COR-L47 (cell line): Measurements from ENCODE around the gene EIF4H.
A peak's percentile ranks its signal among the peaks of the same experiment; 100 is the strongest.
"Not testable (repeated sequence)": the region's sequence is repeated elsewhere in the genome, so short reads cannot be mapped to it uniquely, and the experiment has no call there.

Experiments
- DNase-seq: peaks from one replicate; lab custom pipeline; 2025; lab: John Stamatoyannopoulos, UW

Gene EIF4H

DNA sequence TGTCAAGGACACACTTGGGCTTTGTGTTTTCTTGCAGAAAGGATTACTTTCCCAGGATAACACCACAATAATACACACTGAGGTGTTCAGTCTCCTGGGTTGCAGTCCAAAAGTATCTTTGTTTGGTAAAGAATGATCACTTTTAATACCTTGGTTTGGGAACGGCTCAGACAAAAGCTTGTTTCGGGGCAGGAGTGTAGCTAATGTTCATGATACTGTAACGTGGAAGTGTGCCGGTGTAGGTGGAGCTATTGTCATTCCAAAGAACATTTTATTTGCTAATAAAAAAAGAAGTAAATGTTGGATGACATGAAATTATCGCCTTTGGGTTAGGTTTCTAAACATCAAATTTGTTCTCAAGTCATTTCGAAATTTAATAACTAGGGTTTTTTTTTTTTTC, 1.2 kb downstream of the EIF4H start:
- no peak for DNase-seq

DNA sequence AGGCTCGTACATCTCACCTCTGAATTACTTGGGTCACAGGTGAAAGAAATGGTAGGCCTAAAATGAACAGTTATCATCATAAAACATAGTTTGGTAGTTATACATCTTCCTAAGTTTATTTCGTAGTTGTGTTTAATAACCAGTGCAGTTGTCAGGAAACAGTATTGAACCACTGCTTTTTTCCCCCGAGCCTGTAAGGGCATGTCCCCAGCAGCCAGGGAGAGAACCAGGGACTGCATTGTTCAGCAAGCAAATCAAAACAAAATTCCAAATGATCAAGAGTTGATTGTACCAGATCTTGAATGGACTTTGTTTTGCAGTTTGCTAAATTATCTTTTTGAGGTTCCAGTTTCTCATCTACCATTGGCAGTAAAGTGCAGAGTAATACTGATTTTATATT, 2.4 kb downstream of the EIF4H start:
- DNase-seq, result no peak

DNA sequence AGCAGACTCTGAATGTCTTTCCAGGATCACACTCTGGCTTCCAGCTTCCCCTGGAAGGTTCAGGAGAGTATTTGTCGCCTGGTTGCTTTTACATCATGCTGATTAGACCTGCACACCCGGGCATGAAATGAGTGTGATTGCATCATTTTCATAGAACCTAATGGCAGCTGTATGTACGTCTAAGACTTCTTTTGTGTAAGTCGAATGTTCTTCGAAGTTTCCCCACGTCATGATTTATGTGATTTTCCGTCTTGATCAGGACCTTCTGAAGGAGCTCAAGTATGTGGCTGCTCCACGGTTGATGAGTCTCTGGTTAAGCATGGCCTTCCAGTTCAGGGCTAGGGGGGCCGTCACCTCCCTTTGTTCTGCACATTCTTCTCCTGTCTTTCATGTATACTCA, 4.5 kb downstream of the EIF4H start:
- no peak for DNase-seq

DNA sequence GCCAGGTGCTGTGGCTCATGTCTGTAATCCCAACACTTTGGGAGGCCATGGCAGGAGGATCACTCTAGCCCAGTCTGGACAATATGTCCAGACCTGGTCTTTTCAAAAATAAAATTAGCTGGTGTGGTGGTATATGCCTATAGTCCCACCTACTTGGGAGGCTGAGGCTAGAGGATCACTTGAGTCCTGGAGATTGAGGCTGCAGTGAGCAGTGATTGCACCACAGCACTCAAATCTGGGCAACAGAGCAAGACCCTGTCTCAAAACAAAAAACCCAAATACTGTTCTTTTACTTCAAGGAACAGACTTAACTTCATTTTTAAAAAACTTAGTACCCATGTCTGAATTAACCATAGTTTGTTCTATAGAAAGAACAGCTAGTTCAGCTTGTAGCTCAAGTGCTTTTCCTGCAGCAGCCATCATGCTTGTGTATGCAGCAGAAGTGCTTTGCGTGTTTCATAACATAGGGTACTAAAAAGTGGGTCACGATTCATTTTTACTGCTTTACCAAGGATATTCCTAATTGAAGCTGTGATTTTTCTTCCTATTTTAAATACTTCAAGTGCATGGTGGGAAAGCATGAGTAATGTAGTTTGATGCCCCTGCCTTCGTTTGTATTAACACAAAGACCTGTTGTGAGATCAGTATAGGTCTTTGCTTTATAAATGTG, 5.9 kb downstream of the EIF4H start:
- no peak for DNase-seq

DNA sequence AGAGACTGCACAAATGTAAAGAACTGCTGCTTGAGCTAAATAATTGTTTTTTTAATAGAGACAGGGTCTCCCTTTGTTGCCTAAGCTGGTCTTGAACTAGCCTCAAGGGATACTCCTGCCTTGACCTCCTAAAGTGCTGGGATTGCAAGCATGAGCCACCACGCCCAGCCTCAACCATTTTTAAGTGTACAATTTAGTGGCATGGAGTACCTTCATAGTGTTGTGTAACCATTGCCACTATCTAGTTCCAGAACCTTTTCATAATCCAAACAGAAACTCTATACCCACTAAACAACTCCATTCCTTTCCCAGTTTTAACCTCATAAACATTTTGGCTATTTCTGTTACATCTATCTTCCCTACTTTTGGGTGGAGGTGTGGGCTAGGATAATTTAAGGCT, 6.7 kb downstream of the EIF4H start:
- no peak for DNase-seq

DNA sequence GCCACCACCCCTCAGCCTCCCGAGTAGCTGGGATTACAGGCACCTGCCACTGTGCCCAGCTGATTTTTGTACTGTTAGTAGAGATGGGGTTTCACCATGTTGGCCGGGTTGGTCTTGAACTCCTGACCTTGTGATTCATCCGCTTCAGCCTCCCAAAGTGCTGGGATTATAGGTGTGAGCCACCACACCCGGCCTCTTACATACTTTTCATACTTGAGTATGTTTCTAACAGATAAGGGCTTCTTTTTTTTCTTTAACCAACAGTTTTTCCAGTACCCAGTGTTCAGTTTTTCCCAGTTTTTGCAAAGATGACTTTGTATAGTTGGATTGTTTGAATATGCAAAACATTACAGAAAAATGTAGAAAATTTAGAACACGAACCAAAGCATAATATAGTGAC, 7.7 kb downstream of the EIF4H start:
- DNase-seq, result no peak

DNA sequence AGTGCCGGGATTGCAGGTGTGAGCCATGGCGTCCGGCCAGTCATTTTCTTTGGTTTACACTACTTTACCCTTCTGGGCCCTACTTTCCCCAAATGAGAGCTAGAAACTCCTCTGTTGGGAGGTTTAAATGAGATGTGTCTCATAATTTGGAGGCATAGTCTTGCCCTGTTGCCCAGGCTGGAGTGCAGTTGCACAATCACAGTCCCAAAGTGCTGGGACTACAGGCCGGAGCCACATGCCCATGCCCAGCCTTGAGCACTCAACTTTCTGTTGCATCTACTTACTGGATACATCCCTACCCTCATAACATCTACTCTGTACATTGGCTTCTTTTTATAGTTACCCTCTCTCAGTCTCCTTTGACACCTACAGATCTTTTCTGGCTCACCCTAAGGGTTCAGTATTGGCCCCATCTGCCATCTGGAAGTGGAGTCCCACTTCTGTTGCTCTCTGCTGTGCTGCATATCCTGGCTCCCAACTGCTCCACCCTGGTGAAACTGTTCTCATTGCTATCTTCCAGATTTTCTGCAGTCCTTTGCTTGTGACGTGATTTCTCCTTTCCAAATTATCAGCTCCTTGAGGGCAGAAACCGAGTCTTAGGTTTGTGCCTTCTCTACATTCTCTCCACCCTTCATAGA, 8.4 kb downstream of the EIF4H start:
- no peak for DNase-seq

DNA sequence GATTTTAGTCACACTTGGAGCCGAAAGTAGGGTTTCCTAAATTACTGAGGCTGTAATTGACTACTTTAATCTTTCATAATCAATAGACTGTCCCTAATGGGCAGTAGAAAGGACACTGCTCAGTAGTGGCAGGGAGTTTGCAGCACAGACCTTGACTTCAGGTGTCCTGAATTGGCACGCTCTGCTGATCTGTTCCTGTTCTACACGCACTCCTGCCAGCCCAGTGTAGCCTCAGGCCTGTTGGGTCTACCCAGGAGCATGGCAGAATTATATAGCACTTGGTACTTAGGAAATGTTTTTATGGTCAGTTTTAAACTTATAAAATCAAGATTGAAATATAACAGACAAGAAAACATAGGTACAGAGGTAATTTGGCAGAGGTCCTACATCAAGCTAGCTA, 9.0 kb downstream of the EIF4H start:
- DNase-seq, result no peak

DNA sequence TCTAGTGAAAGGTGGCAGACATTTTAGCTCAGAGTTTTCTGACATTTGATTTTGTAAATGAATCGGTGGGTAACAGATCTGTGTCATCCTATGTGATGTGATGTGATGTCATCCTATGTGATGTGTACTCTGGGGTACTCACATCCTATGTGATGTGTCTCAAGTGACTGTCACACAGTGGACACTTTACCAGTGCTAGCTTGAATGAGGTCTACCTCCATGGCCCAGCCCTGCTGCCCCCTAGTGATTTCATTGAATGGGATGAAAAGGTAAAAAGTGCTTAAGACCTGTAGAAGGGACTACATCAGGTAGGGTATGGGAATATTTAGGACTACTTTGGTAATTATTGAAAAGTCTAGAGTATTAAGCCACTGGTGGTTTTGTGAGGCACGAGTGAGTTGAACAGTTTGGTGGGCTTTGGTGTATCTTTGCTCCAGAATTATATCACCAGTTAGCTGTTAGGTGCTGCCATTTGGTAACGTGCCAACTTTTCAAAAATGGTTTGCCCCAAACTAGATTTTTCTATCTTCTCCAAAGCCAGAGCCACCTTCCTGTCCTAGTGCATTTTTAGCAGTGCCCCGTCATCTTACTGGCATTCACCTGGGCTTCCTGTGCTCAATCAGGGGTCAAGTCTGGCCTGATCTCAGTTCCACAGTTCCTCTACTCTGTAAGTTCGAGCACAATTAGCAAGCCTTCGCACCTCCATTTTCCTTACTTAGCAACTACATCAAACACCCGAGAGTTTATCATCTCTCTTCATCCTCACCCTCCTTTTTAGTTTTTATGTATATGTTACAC, 9.7 kb downstream of the EIF4H start:
- peak; percentile 7 for DNase-seq

DNA sequence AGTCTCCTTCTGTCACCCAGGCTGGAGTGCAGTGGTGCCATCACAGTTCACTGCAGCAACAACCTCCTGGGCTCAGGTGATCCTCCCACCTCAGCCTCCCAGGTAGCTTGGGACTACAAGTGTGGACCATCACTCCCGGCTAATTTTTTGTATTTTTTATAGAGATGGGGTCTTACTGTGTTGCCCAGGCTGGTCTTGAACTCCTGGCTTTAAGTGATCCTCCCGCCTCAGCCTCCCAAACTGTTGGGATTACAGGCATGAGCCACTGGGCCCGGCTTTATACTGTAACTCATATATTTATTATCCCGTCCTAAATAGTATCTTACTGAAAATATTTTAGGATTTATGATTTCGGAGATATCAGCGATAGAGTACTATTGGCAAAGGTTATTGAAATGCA, 10.9 kb downstream of the EIF4H start:
- no peak for DNase-seq

DNA sequence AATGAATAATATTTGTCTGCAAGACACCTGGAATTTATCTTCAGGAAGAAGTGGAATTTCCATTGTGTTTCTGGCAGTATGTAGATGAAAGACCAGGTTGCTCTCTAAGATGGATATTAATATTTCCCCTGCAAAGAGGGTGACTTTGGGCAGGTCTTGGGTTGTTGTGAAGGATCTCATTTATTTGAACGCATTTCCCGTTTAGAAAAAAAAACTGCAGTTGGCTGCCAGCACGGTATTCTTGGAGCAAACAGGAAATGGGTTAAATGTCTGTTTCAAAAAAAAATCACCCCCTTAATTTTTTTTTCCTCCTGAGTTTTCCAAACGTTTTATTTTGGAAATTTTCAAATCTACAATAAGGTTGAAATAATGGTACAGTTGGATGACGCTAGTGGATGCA, 11.5 kb downstream of the EIF4H start:
- DNase-seq, result no peak

DNA sequence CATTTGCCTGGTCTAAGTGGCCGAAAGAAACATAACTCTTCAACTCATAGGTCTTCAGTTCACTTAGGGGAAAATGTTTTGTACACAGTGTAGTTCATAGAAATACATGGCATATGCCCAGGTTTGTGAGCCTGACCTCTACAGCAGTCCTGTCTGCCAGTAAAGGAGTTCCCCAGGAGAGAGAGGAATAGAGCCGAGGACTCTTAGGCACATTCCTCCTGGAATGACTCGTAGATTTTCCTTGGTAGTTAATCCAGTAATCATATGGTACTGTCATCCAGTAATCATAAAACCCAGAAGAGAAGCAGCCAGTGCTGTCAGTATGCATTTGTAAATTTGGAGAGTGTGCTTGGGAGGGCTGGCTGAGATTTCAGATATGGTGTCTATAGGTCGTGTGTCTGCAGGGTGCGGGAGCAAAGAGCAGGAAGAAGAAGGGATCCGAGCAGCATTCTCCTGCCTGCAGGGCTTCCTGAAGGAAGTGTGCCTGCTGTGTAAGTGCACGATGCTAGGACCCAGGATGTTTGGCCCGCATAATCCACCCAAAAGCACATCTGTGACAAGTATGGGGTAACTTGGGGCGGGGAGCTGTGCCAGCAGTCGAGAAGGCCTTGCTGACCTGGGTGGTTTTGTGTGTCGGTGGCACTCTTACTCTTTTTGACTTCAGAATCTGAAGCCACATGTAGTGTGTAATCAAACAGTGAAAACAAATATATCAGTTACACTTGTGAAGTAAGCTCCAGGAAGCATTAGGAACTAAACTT, 13.9 kb downstream of the EIF4H start:
- no peak for DNase-seq

DNA sequence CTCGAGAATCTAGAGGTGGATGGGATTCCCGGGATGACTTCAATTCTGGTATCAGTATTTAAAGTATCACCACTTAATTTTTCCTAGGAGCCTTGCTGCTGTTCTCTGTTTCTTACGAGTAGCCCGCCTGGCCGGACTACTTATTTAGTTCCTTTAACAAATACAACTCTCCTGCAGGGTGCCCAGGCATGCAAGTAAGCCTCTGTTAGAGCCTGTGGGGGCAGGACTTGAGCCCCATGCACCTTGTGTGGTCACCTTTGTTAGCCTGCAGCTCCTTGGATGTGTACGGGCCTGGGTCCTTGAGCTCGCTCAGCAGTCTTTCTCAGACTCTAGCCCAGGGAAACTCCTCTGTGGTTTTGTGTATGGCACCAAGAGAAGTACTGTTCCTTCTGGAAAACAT, 16.1 kb downstream of the EIF4H start:
- DNase-seq, result no peak

DNA sequence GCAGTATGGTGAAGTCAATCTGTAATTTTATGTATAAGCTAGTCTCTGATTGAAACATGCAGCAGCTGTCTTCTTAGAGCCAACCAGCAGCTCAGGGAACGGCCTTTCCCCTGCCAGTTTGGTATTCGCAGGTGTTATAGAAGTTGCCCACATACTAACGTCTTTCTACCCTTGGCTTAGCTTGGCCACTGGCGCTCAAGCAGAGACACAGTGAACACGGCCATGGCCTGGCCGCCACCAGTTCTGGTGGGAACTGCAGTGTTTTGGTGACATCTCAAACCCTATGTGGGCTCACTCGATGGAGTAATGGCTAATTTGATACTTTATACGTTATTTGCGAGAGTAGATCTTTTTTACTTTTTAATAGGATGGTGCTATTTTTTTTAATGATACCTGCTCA, 17.1 kb downstream of the EIF4H start:
- DNase-seq, result no peak

DNA sequence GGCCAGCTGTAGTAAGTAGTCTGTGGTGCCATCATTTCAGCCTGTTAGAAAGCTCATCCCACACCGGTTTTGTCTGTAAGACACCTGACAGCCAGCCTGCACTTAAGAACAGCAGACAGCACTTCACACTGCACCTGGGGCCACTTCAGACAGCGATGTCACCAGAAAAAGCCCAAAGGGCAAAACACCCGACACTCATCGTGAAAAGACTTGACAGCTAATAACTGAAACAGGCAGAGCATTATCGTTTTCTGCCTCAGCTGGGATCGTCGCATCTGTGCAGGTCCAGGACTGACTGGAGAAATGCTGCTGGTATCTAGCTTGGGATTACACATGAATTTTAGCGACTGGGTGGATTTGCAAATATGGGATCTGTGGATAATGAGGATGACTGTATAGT, 18.9 kb downstream of the EIF4H start:
- DNase-seq, result no peak

DNA sequence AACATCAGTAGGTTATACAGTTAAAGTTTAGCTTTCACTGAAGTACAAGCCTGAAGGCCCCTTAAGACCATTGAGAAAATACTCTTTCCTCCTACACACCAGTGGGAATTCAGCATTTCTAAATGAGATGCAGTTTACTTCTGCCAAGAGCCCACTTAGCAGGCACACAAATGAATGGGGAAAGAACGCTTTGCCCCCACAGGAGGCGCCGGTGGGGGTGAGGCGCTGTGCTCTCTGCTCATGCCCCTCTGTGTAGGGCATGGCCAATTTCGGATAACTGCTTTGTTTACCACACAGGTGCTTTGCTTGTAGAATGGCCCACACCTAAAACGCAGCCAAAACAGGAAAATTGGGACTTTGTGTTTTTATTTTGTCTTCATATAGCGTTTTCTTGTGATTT, 19.8 kb downstream of the EIF4H start:
- no peak for DNase-seq

DNA sequence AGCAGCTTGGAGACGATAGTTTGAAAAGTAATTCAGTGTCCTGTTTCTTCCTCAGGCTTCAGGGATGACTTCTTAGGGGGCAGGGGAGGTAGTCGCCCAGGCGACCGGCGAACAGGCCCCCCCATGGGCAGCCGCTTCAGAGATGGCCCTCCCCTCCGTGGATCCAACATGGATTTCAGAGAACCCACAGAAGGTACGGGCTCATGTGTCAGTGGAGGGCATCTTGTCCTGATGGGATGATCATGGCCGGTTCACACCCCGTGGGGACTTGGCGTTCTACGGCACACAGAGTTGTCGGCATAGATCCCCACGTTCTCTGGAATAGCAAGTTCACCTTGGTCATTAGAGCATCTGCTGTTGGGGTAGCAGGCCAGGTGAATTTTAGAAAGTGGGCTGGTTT, 20.5 kb downstream of the EIF4H start:
- no peak for DNase-seq

DNA sequence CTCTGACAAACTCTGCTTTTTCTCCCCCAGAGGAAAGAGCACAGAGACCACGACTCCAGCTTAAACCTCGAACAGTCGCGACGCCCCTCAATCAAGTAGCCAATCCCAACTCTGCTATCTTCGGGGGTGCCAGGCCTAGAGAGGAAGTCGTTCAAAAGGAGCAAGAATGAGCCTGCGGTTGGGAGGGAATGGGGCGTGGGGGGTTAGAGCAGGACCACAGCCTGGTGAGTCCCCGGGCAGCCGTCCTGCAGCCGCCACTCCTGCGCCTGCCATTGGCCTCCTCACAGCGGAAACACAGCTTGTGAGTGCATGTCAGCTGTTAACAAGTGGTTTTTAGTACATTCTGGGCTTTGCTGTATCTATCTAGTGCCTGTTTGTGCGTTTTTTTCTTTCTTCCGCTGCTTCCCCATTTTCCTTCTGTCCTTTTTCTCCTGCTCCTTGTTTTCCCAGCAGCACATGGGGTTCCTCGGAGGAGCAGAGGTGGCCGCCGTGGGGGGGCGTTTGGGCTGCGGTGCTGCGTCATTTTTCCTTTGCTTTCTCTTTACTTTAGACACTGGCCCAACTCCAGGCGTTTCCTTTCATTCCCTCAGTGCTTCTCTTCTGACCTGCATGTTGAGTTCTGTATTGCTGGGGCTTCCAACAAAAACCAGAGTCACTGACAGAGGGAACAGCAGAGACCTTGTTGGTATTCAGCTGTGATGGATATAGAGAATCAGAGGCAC, 21.1 kb downstream of the EIF4H start:
- not testable (repeated sequence) for DNase-seq

DNA sequence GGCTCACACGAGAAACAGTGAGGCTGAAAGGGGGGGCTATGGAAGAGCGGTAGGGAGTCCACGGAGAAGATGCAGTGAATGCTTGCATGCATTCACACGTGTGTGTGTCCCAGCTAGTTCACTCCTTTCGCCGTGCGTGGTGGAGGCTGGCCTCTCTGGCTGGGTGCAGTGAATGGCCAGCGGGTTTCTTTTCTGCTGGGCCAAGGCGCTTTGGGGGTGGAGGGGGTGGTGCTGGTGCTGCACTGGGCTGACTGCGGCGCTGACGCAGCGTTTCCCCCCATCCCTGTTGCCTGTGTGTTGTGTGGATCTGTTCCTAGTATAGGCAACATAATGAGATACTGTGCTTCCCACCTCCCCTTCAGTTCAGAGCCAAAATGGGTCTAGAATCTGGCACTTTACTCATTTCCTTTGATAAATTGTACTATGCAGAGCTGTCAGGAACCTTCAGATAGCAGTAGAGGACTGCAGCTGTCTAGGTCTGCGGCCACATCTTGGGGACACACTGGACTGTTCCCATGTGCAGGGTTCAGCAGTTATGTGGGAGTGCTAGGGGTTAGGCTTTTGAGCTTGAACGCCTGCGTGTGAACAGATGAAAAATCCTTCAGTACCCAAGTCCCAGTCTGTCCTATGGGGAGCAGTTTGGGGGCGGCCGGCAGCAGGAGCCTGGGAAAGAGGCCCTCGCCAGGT, 22.0 kb downstream of the EIF4H start:
- DNase-seq, result not testable (repeated sequence)

DNA sequence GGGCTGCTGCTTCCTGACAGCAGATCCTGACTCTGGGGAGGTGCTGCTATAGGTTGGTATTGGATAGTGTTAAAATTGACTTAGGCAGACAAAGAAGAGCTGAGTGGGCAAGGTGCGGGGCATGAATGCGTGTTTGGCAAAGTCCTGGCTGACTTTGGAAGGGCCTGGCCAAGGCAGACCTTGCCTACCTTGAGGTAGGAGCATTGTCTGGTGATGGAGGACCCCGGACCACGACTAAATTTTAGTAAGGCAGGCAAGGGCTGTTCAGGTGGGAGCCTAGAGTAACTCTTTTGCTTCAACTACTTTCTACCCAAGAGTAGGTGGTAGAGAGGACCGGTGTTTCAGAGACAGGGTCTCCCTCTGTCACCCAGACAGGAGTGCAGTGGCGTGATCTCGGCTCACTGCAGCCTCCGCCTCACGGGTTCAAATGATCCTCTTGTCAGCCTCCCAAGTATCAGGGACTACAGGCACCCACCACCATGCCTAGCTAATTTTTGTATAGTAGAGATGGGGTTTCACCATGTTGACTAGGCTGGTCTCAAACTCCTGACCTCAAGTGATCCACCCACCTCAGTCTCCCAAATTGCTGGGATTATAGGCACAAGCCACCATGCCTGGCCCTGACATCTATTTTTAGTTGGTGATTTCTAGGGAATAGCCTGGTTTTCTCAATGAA, 23.4 kb downstream of the EIF4H start:
- no peak for DNase-seq
